Muscle layer of duodenum (tissue), 2 donors: ENCODE results near the gene BARHL2.

Experiments used
- H3K27ac ChIP-seq: one replicate; pipeline ENCODE4 v1.7.0; 2013; ENCODE audit warnings: mild to moderate bottlenecking, low read length
- H3K27me3 ChIP-seq: one replicate; pipeline ENCODE4 v1.7.0; 2013; ENCODE audit warnings: low read depth, mild to moderate bottlenecking, control low read depth, low read length
- H3K36me3 ChIP-seq, 2 donors: one replicate each; pipeline ENCODE4 v1.7.0; 2013; ENCODE audit warnings: low read length in 2 of 2, control low read depth in 1 of 2, mild to moderate bottlenecking in 1 of 2; ENCODE audit not compliant: insufficient read depth in 2 of 2, control insufficient read depth in 1 of 2
- H3K4me1 ChIP-seq, 2 donors: one replicate each; pipeline ENCODE4 v1.7.0; 2013; ENCODE audit warnings: low read length in 2 of 2, mild to moderate bottlenecking in 2 of 2, control low read depth in 1 of 2, moderate library complexity in 1 of 2; ENCODE audit not compliant: insufficient read depth in 2 of 2, control insufficient read depth in 1 of 2
- H3K4me3 ChIP-seq, 2 donors: one replicate each; pipeline ENCODE4 v1.7.0; 2013; ENCODE audit warnings: low read length in 2 of 2, low read depth in 1 of 2, mild to moderate bottlenecking in 1 of 2
- H3K9me3 ChIP-seq, 2 donors: one replicate each; pipeline ENCODE4 v1.7.0; 2013; ENCODE audit warnings: low read length in 2 of 2, control low read depth in 1 of 2, mild to moderate bottlenecking in 1 of 2; ENCODE audit not compliant: control insufficient read depth in 1 of 2
- donor health status: healthy.

BARHL2 gene

DNA sequence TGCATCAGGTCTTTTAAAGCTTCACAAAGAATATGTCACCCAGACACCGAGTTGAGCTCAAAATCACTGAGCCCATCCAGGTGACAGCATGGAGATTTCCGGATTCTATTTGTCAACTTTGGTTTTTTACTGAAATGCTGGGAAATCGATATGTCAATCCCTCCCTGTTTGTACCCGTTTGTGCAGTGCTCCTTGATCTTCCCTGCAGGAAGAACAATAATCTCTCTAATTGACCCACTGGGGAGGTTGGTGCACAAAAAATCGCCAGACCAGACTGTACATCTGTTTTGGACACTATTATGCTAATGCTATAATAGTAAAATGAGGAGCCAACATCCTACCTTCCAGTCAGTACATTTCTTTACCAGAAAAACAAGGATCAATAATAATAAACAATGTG is 1.8 kb downstream of the BARHL2 start:
- H3K4me1 ChIP-seq, result peaks cover 3 to 37% of the 10 kb centered on the region in 2 donors
- no peaks in the 10 kb centered on the region for H3K36me3 ChIP-seq
- peaks cover 87% of the 10 kb centered on the region for H3K27me3 ChIP-seq
- H3K9me3 ChIP-seq, result peaks cover 0 to 4% of the 10 kb centered on the region in 2 donors
- H3K4me3 ChIP-seq, result no peak overlapping the region
- no peak overlapping the region for H3K27ac ChIP-seq

DNA sequence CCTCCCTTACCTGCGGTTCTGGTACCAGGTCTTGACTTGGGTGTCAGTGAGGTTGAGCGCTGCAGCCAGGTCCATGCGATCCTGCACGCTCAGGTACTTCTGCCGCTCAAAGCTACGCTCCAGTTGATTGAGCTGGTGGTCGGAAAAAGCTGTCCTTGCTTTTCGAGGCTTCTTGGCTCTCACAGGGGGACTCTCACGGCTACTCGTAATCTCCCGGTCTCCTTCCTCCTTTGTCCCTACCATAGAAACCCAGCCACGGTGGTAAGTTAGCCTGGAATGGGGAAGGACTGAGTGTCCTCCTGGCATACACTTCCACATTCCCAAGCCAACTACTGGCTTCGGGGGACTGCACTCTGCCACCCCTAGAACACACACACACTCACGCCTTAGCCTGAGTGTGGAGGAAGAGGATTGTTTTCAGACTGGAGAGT is 2.6 kb downstream of the BARHL2 start:
- Histone ChIP-seq H3K4me1 (peaks cover 3 to 37% of the 10 kb centered on the region in 2 donors), H3K27me3 (peaks cover 87% of the 10 kb centered on the region), H3K27ac (no peak overlapping the region), H3K9me3 (no peaks in the 10 kb centered on the region), H3K4me3 (no peak overlapping the region), H3K36me3 (no peaks in the 10 kb centered on the region)

DNA sequence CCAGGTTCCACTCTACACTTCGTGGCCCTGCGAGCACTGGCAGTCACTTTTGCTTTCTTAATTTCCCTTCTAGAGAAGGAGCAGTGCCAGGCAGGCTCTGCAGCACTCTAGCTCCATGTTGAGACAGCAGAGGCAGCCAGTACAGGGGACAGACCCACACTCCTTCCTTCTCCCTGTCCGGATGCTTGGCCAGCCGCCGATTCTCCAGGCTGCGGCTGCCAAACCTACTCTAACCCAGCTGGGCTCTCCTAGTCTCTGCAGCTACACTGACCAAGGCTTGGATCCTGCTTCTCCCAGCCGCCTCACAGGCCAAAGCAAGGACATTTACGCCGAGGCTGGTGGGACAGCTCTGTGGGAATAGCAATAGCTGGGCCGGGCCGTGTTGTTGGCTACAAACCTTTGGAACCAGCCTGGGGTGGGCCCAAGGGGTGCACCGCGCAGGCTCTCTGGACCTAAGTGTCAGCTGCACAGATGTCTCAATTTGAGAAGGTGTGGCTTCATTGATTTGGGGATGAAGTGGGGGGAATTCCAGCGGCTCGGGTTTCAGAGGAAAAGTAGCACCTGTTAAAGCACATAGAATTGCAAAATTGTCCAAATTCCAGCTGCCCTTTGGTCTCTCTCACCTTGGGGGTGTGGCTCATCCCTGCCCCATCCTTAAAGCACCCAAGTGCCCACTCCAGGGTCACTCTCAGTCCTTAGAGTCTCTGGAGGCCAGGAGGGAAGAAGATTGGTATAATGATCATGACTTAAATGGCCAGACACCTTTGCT is 3.2 kb downstream of the BARHL2 start:
- H3K4me1 ChIP-seq, result peaks cover 3 to 34% of the 10 kb centered on the region in 2 donors
- H3K36me3 ChIP-seq, result no peaks in the 10 kb centered on the region
- peaks cover 83% of the 10 kb centered on the region for H3K27me3 ChIP-seq
- H3K9me3 ChIP-seq, result no peaks in the 10 kb centered on the region
- H3K4me3 ChIP-seq, result no peak overlapping the region
- H3K27ac ChIP-seq, result no peak overlapping the region

DNA sequence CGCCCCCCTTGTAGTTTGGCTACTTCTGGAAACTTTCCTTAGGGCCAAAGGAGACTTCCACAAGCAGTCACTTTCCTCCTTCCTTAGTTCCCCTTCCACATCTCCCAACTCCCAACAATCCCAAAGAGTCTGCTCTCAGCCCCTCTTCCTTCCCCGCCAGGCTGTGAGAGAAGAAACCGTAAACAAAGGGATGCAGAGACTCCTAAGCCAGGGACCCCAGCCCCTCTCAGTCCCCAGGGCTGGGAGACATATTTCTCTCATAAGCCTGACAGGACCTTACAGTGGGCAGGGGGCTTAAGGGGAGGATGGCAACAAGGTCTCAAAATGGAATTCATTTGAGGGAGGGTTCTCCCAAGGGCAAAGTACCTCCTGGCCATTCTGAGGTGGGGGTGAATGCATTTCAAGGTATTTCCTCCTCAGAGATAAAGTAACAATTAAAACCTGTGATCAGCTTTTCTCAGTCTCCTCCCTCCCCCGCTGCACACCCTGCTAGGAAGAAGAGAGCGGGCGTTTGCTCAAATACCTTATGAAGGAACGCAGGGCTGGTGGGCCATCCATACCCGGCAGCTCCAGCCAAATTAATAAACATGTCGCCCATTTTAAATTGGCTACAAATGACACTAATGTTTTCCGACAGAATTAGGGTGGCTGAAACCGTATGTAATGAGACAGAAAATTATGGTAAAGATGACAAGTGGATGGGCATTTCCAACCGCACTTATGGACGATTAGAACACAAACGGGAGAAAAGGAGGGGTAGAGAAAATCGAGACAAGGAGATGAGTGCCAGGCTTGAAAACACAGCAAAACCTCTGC is 4.0 kb downstream of the BARHL2 start:
- H3K9me3 ChIP-seq, result no peaks in the 10 kb centered on the region
- no peak overlapping the region for H3K27ac ChIP-seq
- no peak overlapping the region for H3K4me3 ChIP-seq
- no peaks in the 10 kb centered on the region for H3K36me3 ChIP-seq
- peaks cover 83% of the 10 kb centered on the region for H3K27me3 ChIP-seq
- H3K4me1 ChIP-seq, result peaks cover 0 to 26% of the 10 kb centered on the region in 2 donors

DNA sequence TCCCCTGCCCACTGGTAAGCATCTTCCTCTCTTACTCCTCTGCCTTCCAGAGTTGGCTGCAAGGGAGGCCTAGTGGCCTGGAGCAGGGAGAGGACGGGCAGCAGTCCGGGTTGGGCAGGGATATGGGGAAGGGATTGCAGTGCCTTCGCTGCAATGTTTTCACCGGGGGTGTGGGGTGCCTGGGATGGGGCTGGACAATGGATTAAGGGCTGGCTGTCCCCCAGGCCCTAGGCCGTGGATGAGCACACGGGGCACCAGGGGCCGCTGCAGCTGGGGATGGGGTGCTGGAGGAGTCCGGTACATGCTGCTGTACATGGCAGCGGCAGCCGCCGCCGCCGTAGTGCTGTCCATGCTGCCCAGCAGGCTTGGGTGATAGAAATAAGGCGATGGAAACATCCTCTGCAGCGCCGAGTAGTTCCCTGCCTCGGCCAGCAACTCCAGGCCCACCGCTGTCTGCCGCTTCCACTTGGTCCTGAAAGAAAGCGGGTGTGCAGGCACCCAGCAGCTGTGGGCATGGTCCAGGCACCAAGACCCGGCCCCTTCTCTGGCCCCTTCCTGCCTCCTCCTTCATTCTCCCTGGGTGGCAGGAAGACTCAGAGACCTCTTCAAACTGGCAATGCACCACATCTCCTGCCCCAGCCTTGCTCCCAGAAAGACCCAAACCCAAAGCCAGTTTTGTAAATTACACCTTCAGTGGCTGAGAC is 4.8 kb downstream of the BARHL2 start:
- H3K36me3 ChIP-seq, result no peaks in the 10 kb centered on the region

DNA sequence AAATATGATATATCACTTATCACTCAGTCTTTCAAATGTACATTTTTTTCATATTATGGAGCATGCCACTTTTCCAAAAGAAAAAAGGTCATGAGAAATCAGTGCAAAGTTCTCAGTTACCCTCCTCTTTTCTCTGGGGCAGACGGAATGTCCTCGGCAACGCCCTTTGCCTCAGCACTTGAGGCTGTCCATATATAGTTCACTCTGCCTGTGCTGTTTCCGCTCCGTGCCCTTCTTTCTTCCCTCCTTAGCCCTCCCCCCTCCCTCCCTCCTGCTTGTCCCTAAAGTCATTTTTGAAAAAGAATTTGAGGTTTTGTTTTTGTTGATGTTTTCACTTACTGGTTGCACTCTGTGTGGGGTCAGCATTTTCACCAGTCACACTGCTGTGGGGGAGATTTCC is 5.4 kb downstream of the BARHL2 start:
- Histone ChIP-seq H3K4me3 (no peak overlapping the region), H3K9me3 (no peaks in the 10 kb centered on the region), H3K36me3 (no peaks in the 10 kb centered on the region), H3K27ac (no peak overlapping the region), H3K4me1 (peaks cover 0 to 28% of the 10 kb centered on the region in 2 donors), H3K27me3 (peaks cover 91% of the 10 kb centered on the region)

More for the DNA sequence above, 4.8 kb downstream of the BARHL2 start:
- no peaks in the 10 kb centered on the region for H3K9me3 ChIP-seq
- peaks cover 0 to 29% of the 10 kb centered on the region in 2 donors for H3K4me1 ChIP-seq
- H3K4me3 ChIP-seq, result no peak overlapping the region
- no peak overlapping the region for H3K27ac ChIP-seq
- H3K27me3 ChIP-seq, result peaks cover 92% of the 10 kb centered on the region

DNA sequence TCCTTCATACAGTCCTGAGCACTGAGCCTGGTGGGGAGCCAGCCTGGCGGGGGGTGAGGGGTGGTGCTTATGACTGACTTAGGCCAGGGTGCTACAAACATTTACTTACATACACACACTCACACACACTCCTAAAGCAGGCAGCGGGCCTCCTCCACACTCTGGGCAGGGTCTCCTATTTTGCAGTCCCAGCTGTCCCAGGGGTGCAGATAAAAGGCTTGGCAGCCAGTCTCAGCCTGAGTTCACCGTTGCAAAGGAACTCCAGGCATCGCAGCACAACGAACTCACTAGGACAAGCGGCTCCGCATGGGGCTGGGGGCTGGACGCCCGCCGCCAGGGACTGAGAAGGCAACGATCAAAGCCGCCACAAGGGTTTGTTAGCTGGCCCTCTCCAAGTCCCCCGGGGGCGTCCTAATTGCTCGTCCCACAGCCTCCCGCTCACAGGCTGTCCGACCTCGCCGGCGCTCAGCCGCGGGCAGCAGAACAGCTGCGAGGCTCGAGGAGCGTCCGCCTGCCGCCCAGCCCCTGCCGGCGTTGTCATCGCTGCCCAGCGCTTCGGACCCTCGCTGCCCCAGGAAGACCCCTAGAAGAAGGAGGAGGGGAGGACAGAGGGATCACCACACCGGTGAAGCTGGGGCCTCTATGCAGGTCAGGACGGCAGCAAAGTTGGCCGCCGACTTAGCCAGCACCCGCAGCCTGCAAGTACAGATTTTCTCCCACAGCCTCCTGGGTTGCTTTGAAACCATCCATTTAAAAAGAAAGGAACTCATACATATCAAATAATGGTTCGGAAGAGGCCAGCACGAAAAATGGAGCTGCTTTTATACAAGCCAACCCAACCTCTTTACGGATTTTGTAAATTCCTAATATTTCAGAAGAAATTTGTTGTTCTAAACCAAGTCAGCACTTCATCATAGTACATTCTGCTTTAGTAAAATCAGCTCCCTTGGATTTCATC is 6.2 kb downstream of the BARHL2 start:
- peaks cover 0 to 2% of the 10 kb centered on the region in 2 donors for H3K9me3 ChIP-seq
- H3K27ac ChIP-seq, result no peak overlapping the region
- peaks cover 90% of the 10 kb centered on the region for H3K27me3 ChIP-seq

DNA sequence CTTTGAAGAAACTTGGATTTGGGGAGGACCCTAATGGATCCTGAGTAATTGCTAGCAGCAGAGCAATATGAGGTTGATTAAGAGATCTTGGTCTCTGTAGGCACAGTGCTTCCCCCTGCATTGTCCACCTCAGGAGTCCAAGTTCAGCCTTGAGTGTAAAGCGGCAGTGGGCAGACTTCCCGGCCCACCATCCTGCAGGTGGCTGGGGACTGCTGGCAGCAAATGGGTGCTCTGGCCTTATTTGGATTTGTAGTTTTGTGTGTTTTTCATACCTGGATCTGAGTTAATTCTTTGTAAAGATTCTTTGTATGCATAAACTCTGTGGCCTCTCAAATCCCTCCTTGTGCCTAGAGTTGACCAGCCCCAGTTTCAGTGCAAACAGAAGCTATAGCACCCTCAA is 7.6 kb downstream of the BARHL2 start:
- H3K27ac ChIP-seq, result no peak overlapping the region
- H3K27me3 ChIP-seq, result peaks cover 94% of the 10 kb centered on the region
- no peaks in the 10 kb centered on the region for H3K36me3 ChIP-seq
- H3K4me1 ChIP-seq, result peaks cover 0 to 30% of the 10 kb centered on the region in 2 donors
- peaks cover 0 to 4% of the 10 kb centered on the region in 2 donors for H3K9me3 ChIP-seq
- H3K4me3 ChIP-seq, result no peak overlapping the region

More for the DNA sequence above, 6.2 kb downstream of the BARHL2 start:
- Histone ChIP-seq H3K36me3 (no peaks in the 10 kb centered on the region), H3K4me3 (no peak overlapping the region), H3K4me1 (peaks cover 0 to 30% of the 10 kb centered on the region in 2 donors)

DNA sequence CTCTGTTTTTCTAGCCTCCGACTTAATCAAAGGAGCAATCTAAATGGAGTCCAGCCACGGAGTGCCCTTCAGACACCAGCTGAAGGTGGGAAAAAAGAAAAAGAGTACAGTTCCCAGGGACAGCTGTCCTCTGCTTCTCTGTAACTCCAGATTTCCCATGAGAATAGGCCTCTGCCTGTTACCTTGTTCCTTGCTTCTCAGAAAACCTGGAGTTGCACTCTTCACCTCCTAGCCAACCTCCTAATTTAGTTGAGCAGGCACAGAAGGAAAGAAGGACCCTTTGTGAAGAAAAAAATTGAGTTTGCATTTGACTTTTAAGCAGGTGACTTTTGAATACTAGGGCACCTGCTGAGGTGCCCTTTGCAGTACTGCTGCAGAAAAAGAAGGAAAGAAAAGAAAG is 8.3 kb downstream of the BARHL2 start:
- Histone ChIP-seq H3K4me1 (peaks cover 0 to 29% of the 10 kb centered on the region in 2 donors), H3K9me3 (peaks cover 0 to 4% of the 10 kb centered on the region in 2 donors), H3K36me3 (no peaks in the 10 kb centered on the region), H3K4me3 (no peak overlapping the region), H3K27ac (no peak overlapping the region), H3K27me3 (peaks cover 88% of the 10 kb centered on the region)

DNA sequence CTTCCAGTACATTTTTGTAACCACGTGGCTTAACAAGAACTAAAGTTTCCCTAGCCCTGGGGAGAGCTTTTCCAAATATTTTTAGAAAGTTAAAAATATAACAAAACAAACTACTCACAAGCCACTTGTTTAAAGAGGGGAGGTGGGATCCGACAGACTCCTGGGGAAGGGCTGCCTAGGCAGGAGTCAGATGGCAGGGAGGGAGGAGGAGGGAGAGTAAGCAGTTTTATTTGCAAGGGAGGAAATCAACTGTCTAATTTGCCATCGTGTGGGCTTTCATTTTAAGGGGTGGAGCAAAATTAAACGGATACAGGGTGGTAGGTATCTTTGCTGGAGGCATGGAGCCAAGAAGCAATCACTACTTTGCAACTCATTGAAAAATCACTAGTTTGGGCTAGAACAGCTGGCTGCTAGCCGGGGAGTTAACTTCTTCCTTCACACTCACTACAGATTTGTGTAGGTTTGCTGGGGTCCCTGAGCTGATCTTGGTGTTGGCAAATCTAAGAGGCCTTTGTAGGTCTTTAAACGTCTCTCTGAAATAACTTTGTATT is 8.8 kb downstream of the BARHL2 start:
- Histone ChIP-seq H3K9me3 (peaks cover 0 to 4% of the 10 kb centered on the region in 2 donors), H3K4me3 (no peak overlapping the region), H3K36me3 (no peaks in the 10 kb centered on the region), H3K4me1 (peaks cover 0 to 24% of the 10 kb centered on the region in 2 donors), H3K27me3 (peaks cover 83% of the 10 kb centered on the region), H3K27ac (no peak overlapping the region)
